CD14-positive monocyte (primary cell): ENCODE results near the gene RHO. TPM values are rescaled to one million over a fixed set of nuclear protein-coding genes. Genes with fewer than 3 reads are reported as not detected.

Experiments
- DNase-seq, 3 donors: peaks; one replicate each; pipeline ENCODE4 v3.0.0-alpha.2; 2011 to 2022
- H2AFZ ChIP-seq: 2 replicates; pipeline ENCODE4 v1.6.0; 2012; ENCODE audit warnings: mild to moderate bottlenecking, low read depth, low read length, inconsistent platforms; ENCODE audit not compliant: insufficient read depth, poor library complexity, severe bottlenecking
- H3K27ac ChIP-seq, 2 donors: 1 replicate in 1 of 2; 2 replicates in 1 of 2; pipeline ENCODE4 v1.5.1; 2012 to 2013; ENCODE audit warnings: low read length in 2 of 2, control low read depth in 1 of 2, inconsistent platforms in 1 of 2, low read depth in 1 of 2, mild to moderate bottlenecking in 1 of 2
- H3K27me3 ChIP-seq, 2 donors: one replicate each; pipeline versions ENCODE4 v1.6.0 to v1.6.1; 2011 to 2013; ENCODE audit warnings: low read length in 2 of 2; ENCODE audit not compliant: control insufficient read depth in 2 of 2, insufficient read depth in 2 of 2
- H3K36me3 ChIP-seq, 2 donors: replicated peaks in 1 of 2; 1 replicate in 1 of 2; 2 replicates in 1 of 2; pipeline versions ENCODE4 v1.5.1 to v1.6.1; 2012 to 2013; ENCODE audit warnings: low read length in 2 of 2, control low read depth in 1 of 2, inconsistent platforms in 1 of 2, mild to moderate bottlenecking in 1 of 2; ENCODE audit not compliant: insufficient read depth in 2 of 2, control insufficient read depth in 1 of 2
- H3K4me1 ChIP-seq, 2 donors: 1 replicate in 1 of 2; 2 replicates in 1 of 2; pipeline versions ENCODE4 v1.5.1 to v1.6.1; 2012 to 2013; ENCODE audit warnings: low read length in 2 of 2, control low read depth in 1 of 2, inconsistent platforms in 1 of 2, mild to moderate bottlenecking in 1 of 2, moderate library complexity in 1 of 2; ENCODE audit not compliant: insufficient read depth in 2 of 2, control insufficient read depth in 1 of 2
- H3K4me2 ChIP-seq: replicated peaks from 2 replicates; pipeline ENCODE3; 2012; ENCODE audit warnings: low read length, moderate library complexity, mild to moderate bottlenecking; ENCODE audit not compliant: poor library complexity, severe bottlenecking; ENCODE audit errors: extremely low read depth
- H3K4me3 ChIP-seq, 3 experiments: fragments of 200-600 bp in 1 of 3; sonication (generic) in 1 of 3; replicated peaks in 1 of 3; 1 replicate in 2 of 3; 2 replicates in 1 of 3; pipeline ENCODE4 v1.5.1; 2011 to 2013; ENCODE audit warnings: low read length in 3 of 3, mild to moderate bottlenecking in 3 of 3, control low read depth in 2 of 3, low read depth in 2 of 3, inconsistent platforms in 1 of 3, moderate library complexity in 1 of 3
- H3K79me2 ChIP-seq: 2 replicates; pipeline ENCODE4 v1.6.0; 2012; ENCODE audit warnings: mild to moderate bottlenecking, control low read depth, inconsistent platforms, low read length, moderate library complexity; ENCODE audit not compliant: insufficient read depth
- H3K9ac ChIP-seq: 2 replicates; pipeline ENCODE4 v1.6.0; 2017; ENCODE audit warnings: low read length, mild to moderate bottlenecking; ENCODE audit not compliant: insufficient read depth, poor library complexity, severe bottlenecking
- H3K9me3 ChIP-seq, 2 donors: replicated peaks in 1 of 2; 1 replicate in 1 of 2; 2 replicates in 1 of 2; pipeline versions ENCODE4 v1.5.1 to v1.6.1; 2012 to 2013; ENCODE audit warnings: low read length in 2 of 2, control low read depth in 1 of 2; ENCODE audit not compliant: control insufficient read depth in 1 of 2, insufficient read depth in 1 of 2
- H4K20me1 ChIP-seq: 2 replicates; pipeline ENCODE4 v1.6.0; 2012; ENCODE audit warnings: mild to moderate bottlenecking, low read length, control low read depth, moderate library complexity; ENCODE audit not compliant: insufficient read depth
- H3K27ac Mint-ChIP-seq, 7 donors: one replicate each; pipeline ENCODE4 v1.8.0; 2020; ENCODE audit warnings: mild to moderate bottlenecking in 7 of 7, mixed read lengths in 7 of 7, moderate library complexity in 6 of 7, inconsistent platforms in 2 of 7
- H3K27me3 Mint-ChIP-seq, 3 donors: one replicate each; pipeline ENCODE4 v1.8.0; 2021 to 2022; ENCODE audit warnings: low read depth in 3 of 3, mild to moderate bottlenecking in 3 of 3, mixed read lengths in 3 of 3, moderate library complexity in 3 of 3, inconsistent platforms in 1 of 3
- H3K36me3 Mint-ChIP-seq, 2 donors: one replicate each; pipeline ENCODE4 v1.8.0; 2020; ENCODE audit warnings: mixed read lengths in 2 of 2, inconsistent platforms in 1 of 2, mild to moderate bottlenecking in 1 of 2
- H3K4me1 Mint-ChIP-seq: one replicate; pipeline ENCODE4 v1.8.0; 2020; ENCODE audit warnings: mild to moderate bottlenecking, mixed read lengths
- H3K4me3 Mint-ChIP-seq, 2 donors: one replicate each; pipeline ENCODE4 v1.8.0; 2020; ENCODE audit warnings: mild to moderate bottlenecking in 2 of 2, mixed read lengths in 2 of 2, moderate library complexity in 1 of 2
- H3K9me3 Mint-ChIP-seq, 7 donors: one replicate each; pipeline ENCODE4 v1.8.0; 2020 to 2022; ENCODE audit warnings: mixed read lengths in 7 of 7, mild to moderate bottlenecking in 6 of 7, moderate library complexity in 6 of 7, inconsistent platforms in 2 of 7
- CTCF ChIP-seq: fragments of 200-600 bp; IDR thresholded peaks from one replicate; pipeline ENCODE4 v1.8.0; 2022; ENCODE audit warnings: antibody characterized with exemption, mild to moderate bottlenecking
- WGBS: methylation state at CpG from one replicate; pipeline ENCODE4 v1.1.5; 2013; ENCODE audit warnings: missing lambda C conversion rate; ENCODE audit not compliant: insufficient coverage; 5-methylcytosine and 5-hydroxymethylcytosine counted together
- intact Hi-C, 2 donors: fragments of 100-400 bp; cut with micrococcal nuclease; formaldehyde crosslinking; loops; one replicate each; pipeline versions ENCODE4 v1.15.0 to v1.15.1; 2023
- polyA plus RNA-seq, 3 donors: library from polyadenylated mRNA; depleted of rRNA in 1 of 3; unstranded in 2 of 3; stranded (reverse) in 1 of 3; fragments of 300-500 nt in 2 of 3; fragments of >200 nt in 1 of 3; fragmentation: Illumina TruSeq in 2 of 3; gene quantifications; 1 replicate in 2 of 3; 2 replicates in 1 of 3; pipeline ENCODE4 v1.2.3, GENCODE V29; 2012 to 2021

The RHO gene
- polyA plus RNA-seq, 3 donors = 0.03 TPM; not detected in 2

- Histone ChIP-seq H3K27ac (no peak overlapping the region), H3K4me3 (no peak overlapping the region), H3K27me3 (no peaks in the 10 kb centered on the region), H4K20me1 (no peaks in the 10 kb centered on the region), H3K79me2 (no peaks in the 10 kb centered on the region), H3K4me2 (no peak overlapping the region), H3K4me1 (peaks cover 4% of the 10 kb centered on the region in 2 donors), H3K9me3 (no peaks in the 10 kb centered on the region), H2AFZ (no peak overlapping the region), H3K9ac (no peak overlapping the region), H3K36me3 (peaks cover 18 to 78% of the 10 kb centered on the region in 2 donors)
- intact Hi-C loops = no loop called here
- Mint-ChIP-seq H3K9me3 (no peaks in the 10 kb centered on the region), H3K4me3 (no peak overlapping the region), H3K36me3 (peaks cover 68 to 79% of the 10 kb centered on the region in 2 donors), H3K27me3 (peaks cover 0 to 2% (median 0%) of the 10 kb centered on the region in 3 donors), H3K4me1 (peaks cover 4% of the 10 kb centered on the region), H3K27ac (peak overlapping the region in 1 of 7 donors; percentile 45)
- WGBS = no CpG with 5 or more reads among the region's 5 CpGs
- TF ChIP-seq CTCF = no peak
- no peak for DNase-seq
These were observed 23.9 kb upstream of the RHO start for GRCh38 chr3:129504471-129505100.

GRCh38 chr3:129505341-129505740 lies 23.1 kb upstream of the RHO start:
- H3K9me3 Mint-ChIP-seq = no peaks in the 10 kb centered on the region
- H4K20me1 ChIP-seq = no peaks in the 10 kb centered on the region
- H3K79me2 ChIP-seq = no peaks in the 10 kb centered on the region
- intact Hi-C loops = no loop called here
- no peak for TF ChIP-seq CTCF
- no peak overlapping the region for H3K4me3 ChIP-seq
- H3K27ac Mint-ChIP-seq = peak overlapping the region in 2 of 7 donors; percentile 12 to 45
- H3K4me2 ChIP-seq = no peak overlapping the region
- peaks cover 67 to 79% of the 10 kb centered on the region in 2 donors for H3K36me3 Mint-ChIP-seq
- no peaks in the 10 kb centered on the region for H3K27me3 ChIP-seq
- H3K4me1 Mint-ChIP-seq = peaks cover 4% of the 10 kb centered on the region
- no peak overlapping the region for H2AFZ ChIP-seq
- peaks cover 4% of the 10 kb centered on the region in 2 donors for H3K4me1 ChIP-seq
- no peaks in the 10 kb centered on the region for H3K9me3 ChIP-seq
- WGBS = 96% methylated on average over 6 of the region's 6 CpGs
- no peak for DNase-seq
- H3K9ac ChIP-seq = no peak overlapping the region
- H3K36me3 ChIP-seq = peaks cover 18 to 78% of the 10 kb centered on the region in 2 donors
- H3K27ac ChIP-seq = no peak overlapping the region
- peaks cover 0 to 2% (median 0%) of the 10 kb centered on the region in 3 donors for H3K27me3 Mint-ChIP-seq
- H3K4me3 Mint-ChIP-seq = no peak overlapping the region
